Keratinocyte (primary cell): ENCODE measurements around the gene DSC3. TPM values are rescaled to one million over a fixed set of nuclear protein-coding genes. Genes with fewer than 3 reads are reported as not detected.

Source experiments
- DNase-seq: peaks from one replicate; pipeline ENCODE4 v3.0.0-alpha.2; 2011; ENCODE audit warnings: low read depth, missing footprints, low spot score
- FAIRE-seq: peaks from 2 replicates; lab custom pipeline; 2011; peaks lifted over from hg19 to GRCh38; lab: Jason Lieb, UNC
- H2AFZ ChIP-seq: 2 replicates; pipeline ENCODE4 v1.6.0; 2012; ENCODE audit warnings: low read length, control low read depth, inconsistent platforms; ENCODE audit not compliant: control insufficient read depth
- H3K27ac ChIP-seq: 2 replicates; pipeline ENCODE4 v1.5.1; 2011; ENCODE audit warnings: low read length; ENCODE audit not compliant: control insufficient read depth, insufficient read depth
- H3K27me3 ChIP-seq: 3 replicates; pipeline ENCODE4 v1.6.0; 2011; ENCODE audit warnings: low read length; ENCODE audit not compliant: control insufficient read depth, insufficient read depth; ENCODE audit errors: extremely low read depth
- H3K36me3 ChIP-seq, 2 experiments: 2 replicates in 1 of 2; 3 replicates in 1 of 2; pipeline ENCODE4 v1.5.1; 2011; ENCODE audit warnings: low read length in 2 of 2, mild to moderate bottlenecking in 1 of 2; ENCODE audit not compliant: control insufficient read depth in 2 of 2, insufficient read depth in 2 of 2; ENCODE audit errors: extremely low read depth in 1 of 2
- H3K4me1 ChIP-seq: 3 replicates; pipeline ENCODE4 v1.5.1; 2011; ENCODE audit warnings: low read length; ENCODE audit not compliant: control insufficient read depth, insufficient read depth; ENCODE audit errors: extremely low read depth
- H3K4me2 ChIP-seq: 3 replicates; pipeline ENCODE4 v1.6.0; 2011; ENCODE audit warnings: low read depth, low read length; ENCODE audit not compliant: control insufficient read depth, insufficient read depth; ENCODE audit errors: extremely low read depth
- H3K4me3 ChIP-seq, 3 experiments: fragments of 200-600 bp in 1 of 3; sonication (generic) in 1 of 3; 2 replicates in 2 of 3; 3 replicates in 1 of 3; pipeline ENCODE4 v1.5.1; 2011 to 2016; ENCODE audit warnings: low read length in 3 of 3, mild to moderate bottlenecking in 3 of 3, control low read depth in 2 of 3, inconsistent platforms in 1 of 3, low read depth in 1 of 3, mixed read lengths in 1 of 3, mixed run types in 1 of 3, moderate library complexity in 1 of 3; ENCODE audit not compliant: control insufficient read depth in 2 of 3, insufficient read depth in 2 of 3; ENCODE audit errors: extremely low read depth in 1 of 3
- H3K79me2 ChIP-seq: 2 replicates; pipeline ENCODE4 v1.6.0; 2012; ENCODE audit warnings: low read length; ENCODE audit not compliant: control insufficient read depth, insufficient read depth
- H3K9ac ChIP-seq: 3 replicates; pipeline ENCODE4 v1.6.0; 2011; ENCODE audit warnings: low read length; ENCODE audit not compliant: control insufficient read depth, insufficient read depth; ENCODE audit errors: extremely low read depth
- H3K9me1 ChIP-seq: 3 replicates; pipeline ENCODE4 v1.6.0; 2011; ENCODE audit warnings: low read length; ENCODE audit not compliant: control insufficient read depth, insufficient read depth; ENCODE audit errors: extremely low read depth
- H3K9me3 ChIP-seq: 2 replicates; pipeline ENCODE4 v1.5.1; 2012; ENCODE audit warnings: low read depth, low read length; ENCODE audit not compliant: control insufficient read depth
- H4K20me1 ChIP-seq: 3 replicates; pipeline ENCODE4 v1.6.0; 2011; ENCODE audit warnings: low read length; ENCODE audit not compliant: control insufficient read depth, insufficient read depth; ENCODE audit errors: extremely low read depth
- CTCF ChIP-seq, 3 experiments: IDR thresholded peaks in 1 of 3; conservative IDR thresholded peaks in 1 of 3; optimal IDR thresholded peaks in 1 of 3; 2 replicates in 2 of 3; 3 replicates in 1 of 3; pipeline versions ENCODE3 to v1.5.1; 2011; ENCODE audit warnings: low read length in 3 of 3, mild to moderate bottlenecking in 3 of 3, moderate library complexity in 2 of 3, control low read depth in 1 of 3, inconsistent platforms in 1 of 3; ENCODE audit not compliant: insufficient read depth in 2 of 3; ENCODE audit errors: extremely low read depth in 1 of 3
- EZH2 ChIP-seq: IDR thresholded peaks from one replicate; pipeline ENCODE4 v1.6.1; 2012; ENCODE audit warnings: inconsistent platforms, mild to moderate bottlenecking, low read length, moderate library complexity
- dilution Hi-C: fragments of 300-500 bp; cut with MboI; formaldehyde crosslinking; loops from one replicate; pipeline ENCODE4 v1.7.0; 2020; ENCODE audit warnings: low sequenced_read_pairs; ENCODE audit not compliant: extremely low pct_ligation_motif_present
- polyA plus RNA-seq, 5 experiments: library from polyadenylated mRNA; depleted of rRNA in 3 of 5; stranded (reverse) in 3 of 5; stranded (forward) in 1 of 5; unstranded in 1 of 5; fragments of >200 nt; gene quantifications; 1 replicate in 1 of 5; 2 replicates in 3 of 5; 3 replicates in 1 of 5; pipeline versions ENCODE4 v1.2.1 to v1.2.3, GENCODE V29; 2011 to 2012; ENCODE audit warnings: missing spikeins in 2 of 5, low read depth in 1 of 5, low replicate concordance in 1 of 5

DSC3 gene
- polyA plus RNA-seq, 1 donor (not counting 4 experiments of a cell fraction or from before 2014, with no cell fraction given), result 116 TPM

- Histone ChIP-seq H3K4me2 (peak overlapping the region; percentile 19), H3K9ac (no peak overlapping the region), H3K36me3 (peaks cover 14 to 15% of the 10 kb centered on the region in 2 experiments), H3K9me3 (no peaks in the 10 kb centered on the region), H3K4me1 (peaks cover 12% of the 10 kb centered on the region), H4K20me1 (no peaks in the 10 kb centered on the region), H2AFZ (peak overlapping the region; percentile 20), H3K79me2 (no peaks in the 10 kb centered on the region), H3K4me3 (no peak overlapping the region), H3K27me3 (no peaks in the 10 kb centered on the region), H3K9me1 (no peaks in the 10 kb centered on the region), H3K27ac (no peak overlapping the region)
- DNase-seq (no peak), FAIRE-seq (peak; percentile 82)
- dilution Hi-C loops, result loop anchor here (25.0 kb wide), 1 partner anchor 109 kb away; no protein-coding TSS in a partner anchor
- TF ChIP-seq CTCF (optimal IDR thresholded peaks at IDR 0.05 in 1 of 3, IDR thresholded peaks at IDR 0.05 in 1 of 3, conservative IDR thresholded peaks at IDR 0.05 in 1 of 3; ENCODE audit: extremely low read depth in 1 of 3, insufficient read depth in 2 of 3, low read length in 3 of 3) (no peak), EZH2 (no peak)
These were observed 35.3 kb upstream of the DSC3 start for GRCh38 chr18:31077878-31078277.

- H3K9me3 ChIP-seq, result no peaks in the 10 kb centered on the region
- H4K20me1 ChIP-seq, result no peaks in the 10 kb centered on the region
- TF ChIP-seq CTCF (optimal IDR thresholded peaks at IDR 0.05 in 1 of 3, IDR thresholded peaks at IDR 0.05 in 1 of 3, conservative IDR thresholded peaks at IDR 0.05 in 1 of 3; ENCODE audit: extremely low read depth in 1 of 3, insufficient read depth in 2 of 3, low read length in 3 of 3) (no peak), EZH2 (no peak)
- no peak for FAIRE-seq
- no peak overlapping the region for H2AFZ ChIP-seq
- H3K9ac ChIP-seq, result no peak overlapping the region
- H3K4me2 ChIP-seq, result no peak overlapping the region
- dilution Hi-C loops, result no loop called here
- no peak overlapping the region for H3K27ac ChIP-seq
- H3K36me3 ChIP-seq, result peaks cover 6 to 23% of the 10 kb centered on the region in 2 experiments
- H3K4me1 ChIP-seq, result no peaks in the 10 kb centered on the region
- no peaks in the 10 kb centered on the region for H3K27me3 ChIP-seq
- H3K4me3 ChIP-seq, result no peak overlapping the region
- no peaks in the 10 kb centered on the region for H3K79me2 ChIP-seq
- no peak for DNase-seq
- H3K9me1 ChIP-seq, result no peaks in the 10 kb centered on the region
These were observed 29.6 kb upstream of the DSC3 start for GRCh38 chr18:31072175-31072574.
